HCT116 (cell line): ENCODE measurements around the gene SH3BGRL3. TPM values are rescaled to one million over a fixed set of nuclear protein-coding genes. Genes with fewer than 3 reads are reported as not detected.

ENCODE experiments used
- ATAC-seq: fragments of 200-7000 bp; cut with Tn5 transposase; 2 replicates; pipeline ENCODE4 v1.9.1; 2020; ENCODE audit warnings: mild to moderate bottlenecking, moderate library complexity
- BruUV-seq: library from RNA; stranded (reverse); fragments of 400-500 nt; replicated peaks from 2 replicates; lab custom pipeline; 2021; lab: Mats Ljungman, UMichigan
- CTCF ChIA-PET: fragments of 300-600 bp; sonication (Branson Sonifier 250); formaldehyde crosslinking; loops from one replicate; lab custom pipeline; 2021; ENCODE audit warnings: antibody characterized with exemption; lab: Charles Lee
- POLR2A ChIA-PET: fragments of 300-600, 350-600 bp; sonication (Branson Sonifier 250); formaldehyde crosslinking; loops from one replicate; lab custom pipeline; 2021; ENCODE audit warnings: antibody characterized with exemption; lab: Charles Lee
- RAD21 ChIA-PET, 2 experiments: fragments of 300-600 bp; sonication (Branson Sonifier 250); formaldehyde crosslinking; loops; one replicate each; lab custom pipeline; 2023; ENCODE audit warnings: low total read pairs in 2 of 2; ENCODE audit not compliant: uncharacterized antibody in 2 of 2, unreplicated experiment in 2 of 2, low non-redundant PET in 1 of 2; lab: Charles Lee
- DNase-seq: peaks from one replicate; pipeline ENCODE4 v3.0.0-alpha.2; 2010; ENCODE audit warnings: low read depth, low spot score
- H2AFZ ChIP-seq: fragments of 200-600 bp; shearing (Covaris generic), sonication (generic); 2 replicates; pipeline ENCODE4 v1.6.1; 2017; ENCODE audit warnings: low read depth, mixed run types, mixed read lengths, antibody characterized with exemption, low read length; ENCODE audit not compliant: poor library complexity, severe bottlenecking
- H3K27ac ChIP-seq: 2 replicates; pipeline ENCODE4 v1.5.1; 2012; ENCODE audit warnings: low read depth, low read length
- H3K27me3 ChIP-seq: fragments of 200-600 bp; sonication (generic); 2 replicates; pipeline ENCODE4 v1.6.1; 2016; ENCODE audit warnings: mixed run types, low read length, mixed read lengths; ENCODE audit not compliant: insufficient read depth
- H3K36me3 ChIP-seq, 2 experiments: fragments of 200-500 bp in 1 of 2; fragments of 200-600 bp in 1 of 2; sonication (Bioruptor generic) in 1 of 2; sonication (generic) in 1 of 2; 2 replicates each; pipeline versions ENCODE4 v1.5.1 to v1.6.1; 2014 to 2016; ENCODE audit warnings: low read length in 2 of 2, inconsistent platforms in 1 of 2, mixed read lengths in 1 of 2, mixed run types in 1 of 2; ENCODE audit not compliant: insufficient read depth in 2 of 2, control insufficient read depth in 1 of 2
- H3K4me1 ChIP-seq, 2 experiments: fragments of 200-600 bp in 1 of 2; sonication (generic) in 1 of 2; 2 replicates each; pipeline versions ENCODE4 v1.5.1 to v1.6.1; 2012 to 2017; ENCODE audit warnings: low read length in 2 of 2, inconsistent platforms in 1 of 2, mild to moderate bottlenecking in 1 of 2, mixed read lengths in 1 of 2, mixed run types in 1 of 2, moderate library complexity in 1 of 2; ENCODE audit not compliant: insufficient read depth in 2 of 2, control insufficient read depth in 1 of 2
- H3K4me2 ChIP-seq: fragments of 200-600 bp; sonication (generic); 2 replicates; pipeline ENCODE4 v1.6.1; 2017; ENCODE audit warnings: mixed run types, low read length, mixed read lengths
- H3K4me3 ChIP-seq, 2 experiments: fragments of 200-600 bp in 1 of 2; sonication (generic) in 1 of 2; replicated peaks in 1 of 2; 2 replicates each; pipeline ENCODE4 v1.5.1; 2011 to 2016; ENCODE audit warnings: low read length in 2 of 2, control low read depth in 1 of 2, low read depth in 1 of 2, mild to moderate bottlenecking in 1 of 2, mixed read lengths in 1 of 2, mixed run types in 1 of 2
- H3K79me2 ChIP-seq: fragments of 200-600 bp; sonication (generic); 2 replicates; pipeline ENCODE4 v1.6.1; 2017; ENCODE audit warnings: mild to moderate bottlenecking, mixed run types, low read length, moderate library complexity, mixed read lengths; ENCODE audit not compliant: insufficient read depth
- H3K9ac ChIP-seq: fragments of 200-600 bp; sonication (generic); 2 replicates; pipeline ENCODE4 v1.6.1; 2016; ENCODE audit warnings: low read length, mixed read lengths
- H3K9me2 ChIP-seq: fragments of 200-600 bp; sonication (generic), shearing (Covaris generic); 2 replicates; pipeline ENCODE4 v1.6.1; 2017; ENCODE audit warnings: mixed run types, mild to moderate bottlenecking, moderate library complexity; ENCODE audit not compliant: insufficient read depth
- H3K9me3 ChIP-seq, 2 experiments: fragments of 200-500 bp in 1 of 2; fragments of 200-600 bp in 1 of 2; sonication (Bioruptor generic) in 1 of 2; sonication (generic) in 1 of 2; 2 replicates each; pipeline ENCODE4 v1.6.1; 2014 to 2017; ENCODE audit warnings: low read length in 2 of 2, mixed read lengths in 2 of 2, inconsistent platforms in 1 of 2, low read depth in 1 of 2, mild to moderate bottlenecking in 1 of 2, mixed run types in 1 of 2, moderate library complexity in 1 of 2; ENCODE audit not compliant: control insufficient read depth in 1 of 2, insufficient read depth in 1 of 2
- H4K20me1 ChIP-seq: fragments of 200-600 bp; sonication (generic), shearing (Covaris generic); 2 replicates; pipeline ENCODE4 v1.6.1; 2017; ENCODE audit warnings: mixed run types, mild to moderate bottlenecking, moderate library complexity; ENCODE audit not compliant: insufficient read depth
- EZH2 ChIP-seq: fragments of 200-600 bp; sonication (generic); IDR thresholded peaks from 2 replicates; pipeline ENCODE4 v1.6.1; 2017; ENCODE audit warnings: antibody characterized with exemption, mixed run types
- intact Hi-C: fragments of 100-400 bp; cut with micrococcal nuclease; formaldehyde crosslinking; loops from 2 replicates; pipeline ENCODE4 v1.10.0; 2022
- total RNA-seq: library from RNA; stranded (reverse); gene quantifications from one replicate; pipeline ENCODE4 v1.2.1, GENCODE V29; 2021; ENCODE audit not compliant: unreplicated experiment
- TF ChIP-seq, protein P1 (sequence below), 3 experiments: fragments of 200-600 bp in 1 of 3; sonication (generic) in 1 of 3; IDR thresholded peaks in 2 of 3; conservative IDR thresholded peaks in 1 of 3; 2 replicates each; pipeline ENCODE4 v1.5.1; 2012 to 2017; ENCODE audit warnings: low read depth in 2 of 3, low read length in 2 of 3, antibody characterized with exemption in 1 of 3, borderline replicate concordance in 1 of 3, control low read depth in 1 of 3, mild to moderate bottlenecking in 1 of 3, mixed read lengths in 1 of 3, mixed run types in 1 of 3, moderate library complexity in 1 of 3; ENCODE audit not compliant: insufficient read depth in 1 of 3

Gene SH3BGRL3
- total RNA-seq, 1 experiment from 2014 or later: 112 TPM

DNA sequence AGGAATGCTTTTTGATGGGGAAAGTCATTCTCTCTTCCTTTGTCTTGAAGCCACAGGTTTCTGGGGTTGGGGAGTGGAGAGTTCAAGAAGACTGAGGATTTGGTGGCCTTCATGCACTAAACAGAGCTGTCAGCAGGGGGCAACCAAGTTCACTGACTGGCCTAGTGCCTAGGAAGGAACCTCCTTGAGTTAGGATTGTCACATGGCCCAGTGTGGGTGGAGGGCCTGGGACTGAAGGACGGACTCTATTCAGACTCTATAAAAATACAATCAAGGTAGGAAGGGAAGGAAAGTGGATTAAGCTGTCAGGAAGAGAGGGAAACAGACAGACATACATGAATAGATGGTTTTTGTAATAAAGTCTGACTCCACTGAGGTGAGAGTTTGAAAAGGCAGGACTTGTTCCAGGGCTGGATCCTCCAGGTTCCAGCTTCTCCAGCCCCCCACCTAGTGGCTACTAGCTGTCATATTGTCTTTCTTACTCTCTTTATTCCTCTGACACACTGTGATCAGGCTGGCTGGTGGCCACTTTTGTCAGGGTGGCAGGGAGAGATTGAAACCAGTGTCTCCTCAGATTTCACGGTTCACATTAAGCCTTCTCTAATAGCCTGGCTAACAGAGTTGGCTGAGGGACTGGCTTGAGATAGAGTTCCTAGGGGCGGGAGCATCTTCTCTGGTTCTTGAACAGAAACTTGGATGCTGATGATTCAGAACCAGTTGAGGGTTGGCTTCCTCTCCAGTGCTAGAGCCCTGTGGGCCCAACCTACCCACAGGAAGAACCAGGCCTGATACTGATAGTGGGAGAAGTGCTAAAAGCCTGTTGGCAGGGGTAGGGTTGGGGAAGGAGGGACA, 4.1 kb upstream of the SH3BGRL3 start:
- H2AFZ ChIP-seq: no peak overlapping the region
- BruUV-seq: no TSS peak
- no peaks in the 10 kb centered on the region for H3K27me3 ChIP-seq

More for the DNA sequence above, 4.1 kb upstream of the SH3BGRL3 start:
- Histone ChIP-seq H3K36me3 (peaks cover 33 to 51% of the 10 kb centered on the region in 2 experiments), H3K4me3 (no peak overlapping the region), H3K9ac (peak overlapping the region; percentile 32), H3K79me2 (peaks cover 12% of the 10 kb centered on the region), H3K9me2 (no peaks in the 10 kb centered on the region), H3K4me2 (peak overlapping the region; percentile 59), H3K4me1 (peaks cover 27 to 63% of the 10 kb centered on the region in 2 experiments), H3K9me3 (no peaks in the 10 kb centered on the region), H3K27ac (peak overlapping the region; percentile 60), H4K20me1 (no peaks in the 10 kb centered on the region)
- DNase-seq: peak; percentile 80
- ATAC-seq: peak; percentile 56
- ChIA-PET RAD21 (interaction anchor here (0.7 to 1.1 kb wide), 3 partner anchors 46 to 141 kb away, joined by 3 to 4 read pairs (median 3); no protein-coding TSS in a partner anchor), POLR2A (interaction anchor here (1.2 kb wide), 1 partner anchor 9 kb away, joined by 4 read pairs; no protein-coding TSS in a partner anchor), CTCF (interaction anchor here (0.6 to 3.9 kb wide), 24 partner anchors 8 to 240 kb away, joined by 3 to 47 read pairs (median 4); partner anchors contain the start of gene CEP85)
- intact Hi-C loops: loop anchor here (1.0 to 5.0 kb wide), 3 partner anchors 45 to 239 kb away; no protein-coding TSS in a partner anchor
- TF ChIP-seq EZH2: no peak
- TF ChIP-seq, protein P1, sequence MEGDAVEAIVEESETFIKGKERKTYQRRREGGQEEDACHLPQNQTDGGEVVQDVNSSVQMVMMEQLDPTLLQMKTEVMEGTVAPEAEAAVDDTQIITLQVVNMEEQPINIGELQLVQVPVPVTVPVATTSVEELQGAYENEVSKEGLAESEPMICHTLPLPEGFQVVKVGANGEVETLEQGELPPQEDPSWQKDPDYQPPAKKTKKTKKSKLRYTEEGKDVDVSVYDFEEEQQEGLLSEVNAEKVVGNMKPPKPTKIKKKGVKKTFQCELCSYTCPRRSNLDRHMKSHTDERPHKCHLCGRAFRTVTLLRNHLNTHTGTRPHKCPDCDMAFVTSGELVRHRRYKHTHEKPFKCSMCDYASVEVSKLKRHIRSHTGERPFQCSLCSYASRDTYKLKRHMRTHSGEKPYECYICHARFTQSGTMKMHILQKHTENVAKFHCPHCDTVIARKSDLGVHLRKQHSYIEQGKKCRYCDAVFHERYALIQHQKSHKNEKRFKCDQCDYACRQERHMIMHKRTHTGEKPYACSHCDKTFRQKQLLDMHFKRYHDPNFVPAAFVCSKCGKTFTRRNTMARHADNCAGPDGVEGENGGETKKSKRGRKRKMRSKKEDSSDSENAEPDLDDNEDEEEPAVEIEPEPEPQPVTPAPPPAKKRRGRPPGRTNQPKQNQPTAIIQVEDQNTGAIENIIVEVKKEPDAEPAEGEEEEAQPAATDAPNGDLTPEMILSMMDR (IDR thresholded peaks at IDR 0.05 in 2 of 3, conservative IDR thresholded peaks at IDR 0.05 in 1 of 3; ENCODE audit: borderline replicate concordance in 1 of 3, insufficient read depth in 1 of 3, low read depth in 2 of 3, low read length in 2 of 3): peak in 2 of 3 experiments; percentile 69 to 79; a peak in 4 of 6 replicates
